GM19240 (cell line): ENCODE results near the gene CCDC121.

Experiments used
- DNase-seq: peaks from one replicate; pipeline ENCODE4 v3.0.0; 2011; ENCODE audit warnings: low spot score; ENCODE audit not compliant: insufficient read length

Gene CCDC121, protein sequence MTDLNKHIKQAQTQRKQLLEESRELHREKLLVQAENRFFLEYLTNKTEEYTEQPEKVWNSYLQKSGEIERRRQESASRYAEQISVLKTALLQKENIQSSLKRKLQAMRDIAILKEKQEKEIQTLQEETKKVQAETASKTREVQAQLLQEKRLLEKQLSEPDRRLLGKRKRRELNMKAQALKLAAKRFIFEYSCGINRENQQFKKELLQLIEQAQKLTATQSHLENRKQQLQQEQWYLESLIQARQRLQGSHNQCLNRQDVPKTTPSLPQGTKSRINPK

DNA sequence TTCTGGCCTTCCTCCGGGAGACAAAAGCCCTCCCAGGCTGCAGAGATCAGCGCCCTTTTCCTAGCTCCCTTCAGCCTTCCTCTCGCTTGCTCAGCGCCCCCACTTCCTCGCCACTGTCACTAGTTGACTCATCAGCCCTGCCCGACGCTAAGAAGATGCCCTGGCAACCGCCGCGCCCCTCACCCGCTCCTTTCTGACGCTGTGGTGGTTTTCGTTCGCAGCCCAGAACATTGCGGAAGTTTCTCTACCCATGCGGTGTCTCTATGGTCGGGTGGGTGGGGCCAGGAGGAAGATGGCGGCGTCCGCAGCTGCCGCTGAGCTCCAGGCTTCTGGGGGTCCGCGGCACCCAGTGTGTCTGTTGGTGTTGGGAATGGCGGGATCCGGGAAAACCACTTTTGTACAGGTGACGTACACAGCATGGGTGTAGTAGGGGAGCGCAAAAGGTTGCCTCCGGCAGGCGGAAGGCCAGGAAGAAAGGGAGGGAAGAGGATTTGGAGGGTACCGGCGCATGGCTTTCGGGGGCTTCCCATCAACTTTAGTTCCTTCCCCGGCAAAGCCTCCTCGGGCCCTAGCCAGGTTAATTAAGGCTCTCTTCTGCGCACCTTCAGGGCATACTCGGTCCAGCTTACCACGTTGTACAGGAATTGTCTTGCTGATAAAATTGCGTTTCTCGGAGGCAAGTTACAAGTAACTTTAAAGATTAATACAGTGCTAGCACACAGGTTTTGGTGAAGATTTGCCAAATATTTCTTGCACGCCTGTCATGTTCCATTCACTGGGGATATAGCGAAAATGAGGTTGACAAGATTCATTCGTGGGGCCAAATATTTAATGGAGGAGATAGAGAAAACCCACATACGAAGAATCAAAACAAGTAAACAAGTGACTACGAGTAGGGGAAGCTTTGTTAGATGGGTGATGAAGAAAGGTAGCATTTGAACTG lies at the start of gene CCDC121, which contains the start of gene GPN1:
CCDC121 (minus strand) TSS at position 246 of the 943 bp plus-strand sequence. CDS start 1,213 bp downstream, outside the sequence.
GPN1 (plus strand) TSS at position 284 of the 943 bp plus-strand sequence; CDS start at position 293, 9 bp downstream.
- DNase-seq: peak; percentile 80

DNA sequence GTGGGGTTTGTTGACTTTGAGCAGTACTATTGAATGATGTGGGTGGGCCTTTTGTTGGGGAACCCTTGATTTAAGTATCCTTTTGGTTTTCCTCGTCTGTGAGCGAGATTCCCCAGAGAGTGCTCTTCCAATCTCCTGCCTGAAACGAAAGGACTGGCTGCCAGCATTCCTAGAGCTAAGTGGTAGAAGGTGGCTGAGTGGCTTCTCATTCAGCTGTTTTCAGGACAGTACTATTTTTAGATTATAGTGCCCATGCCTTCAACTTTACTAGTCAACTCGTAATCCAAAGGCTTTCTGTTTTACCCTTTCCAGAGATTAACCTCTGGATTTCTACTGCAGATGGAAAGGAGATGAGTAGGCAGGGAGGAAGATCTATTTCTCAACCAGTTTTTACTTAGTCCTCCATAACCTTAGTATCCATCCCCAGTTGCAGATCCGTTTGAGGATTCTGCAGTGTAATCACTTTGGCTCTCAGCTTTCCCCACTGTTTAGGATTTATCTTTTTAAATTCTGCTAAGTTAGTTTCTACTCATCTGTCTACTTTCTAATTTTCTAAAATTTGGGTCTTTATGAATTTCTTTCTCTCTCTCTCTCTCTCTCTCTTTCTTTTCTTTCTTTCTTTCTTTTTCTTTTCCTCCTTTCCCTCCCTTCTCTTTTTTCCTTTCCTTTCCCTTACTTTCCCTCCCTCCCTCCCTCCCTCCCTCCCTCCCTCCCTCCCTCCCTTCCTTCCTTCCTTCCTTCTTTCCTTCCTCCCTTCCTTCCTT lies 44.1 kb upstream of the CCDC121 start:
- no peak for DNase-seq

DNA sequence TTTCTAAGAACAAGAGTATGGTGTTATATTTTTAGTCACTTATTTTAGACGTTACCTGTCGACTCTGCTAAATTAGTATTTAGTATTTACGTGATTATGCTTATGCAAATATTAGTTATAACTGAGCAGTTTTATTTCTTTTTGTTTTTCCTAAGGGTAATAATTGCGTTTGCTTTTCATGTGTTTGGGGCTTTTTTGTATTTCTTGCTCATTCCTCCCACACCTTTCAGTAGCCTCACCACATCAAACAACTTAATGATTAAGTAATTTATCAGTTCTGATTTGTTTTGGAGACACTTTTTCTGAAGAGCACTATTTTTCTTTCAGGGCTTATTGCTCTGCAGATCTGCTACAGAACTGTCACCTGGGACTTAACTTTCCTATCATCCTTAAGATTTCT lies 42.4 kb upstream of the CCDC121 start:
- DNase-seq: no peak

DNA sequence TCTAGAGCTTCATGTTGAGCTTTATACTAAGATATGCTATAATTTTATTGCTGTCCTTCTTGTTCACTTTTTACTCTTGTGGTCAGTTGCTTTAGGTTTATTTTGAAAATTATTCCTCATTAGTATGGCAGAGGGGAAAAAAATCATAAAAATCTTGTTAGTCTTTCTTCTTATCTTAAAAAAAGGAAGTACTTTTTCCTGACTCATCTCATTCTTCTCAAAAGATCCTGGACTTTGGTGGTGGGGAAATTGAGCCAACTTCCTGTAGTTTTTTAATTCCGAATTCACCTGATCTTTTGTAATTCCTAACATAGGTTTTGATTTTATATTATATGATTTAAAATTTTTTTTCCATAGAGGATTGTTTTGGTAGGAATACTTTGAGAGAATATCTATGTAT lies 38.6 kb upstream of the CCDC121 start:
- no peak for DNase-seq

DNA sequence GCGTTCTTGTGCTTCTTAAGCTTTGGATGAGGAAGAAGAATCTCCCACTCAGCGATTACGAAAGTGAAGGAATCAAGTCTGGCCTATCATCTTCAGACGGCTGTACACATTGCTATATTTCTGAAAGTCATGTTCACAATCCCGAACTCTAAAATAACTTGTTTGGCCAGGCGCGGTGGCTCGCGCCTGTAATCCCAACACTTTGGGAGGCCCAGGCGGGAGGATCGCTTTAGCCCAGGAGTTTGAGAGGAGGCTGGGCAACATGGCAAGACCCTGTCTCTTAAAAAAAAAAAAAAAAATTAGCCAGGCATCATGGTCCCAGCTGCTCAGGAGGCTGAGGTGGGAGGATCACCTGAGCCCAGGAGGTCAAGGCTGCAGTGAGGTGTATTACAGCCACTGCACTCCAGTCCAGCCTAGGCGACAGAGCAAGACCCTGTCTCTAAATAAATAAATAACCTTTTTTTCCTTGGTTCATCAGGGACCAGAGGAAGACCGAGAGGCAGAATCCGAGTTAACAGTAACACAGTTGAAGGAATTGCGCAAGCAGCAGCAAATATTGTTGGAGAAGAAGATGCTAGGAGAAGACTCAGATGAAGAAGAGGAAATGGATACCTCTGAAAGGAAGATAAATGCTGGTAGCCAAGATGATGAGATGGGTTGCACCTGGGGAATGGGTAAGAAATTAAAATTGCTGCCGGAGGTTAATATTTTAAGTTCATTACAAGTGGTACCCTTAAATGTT lies 36.0 kb upstream of the CCDC121 start:
- no peak for DNase-seq

DNA sequence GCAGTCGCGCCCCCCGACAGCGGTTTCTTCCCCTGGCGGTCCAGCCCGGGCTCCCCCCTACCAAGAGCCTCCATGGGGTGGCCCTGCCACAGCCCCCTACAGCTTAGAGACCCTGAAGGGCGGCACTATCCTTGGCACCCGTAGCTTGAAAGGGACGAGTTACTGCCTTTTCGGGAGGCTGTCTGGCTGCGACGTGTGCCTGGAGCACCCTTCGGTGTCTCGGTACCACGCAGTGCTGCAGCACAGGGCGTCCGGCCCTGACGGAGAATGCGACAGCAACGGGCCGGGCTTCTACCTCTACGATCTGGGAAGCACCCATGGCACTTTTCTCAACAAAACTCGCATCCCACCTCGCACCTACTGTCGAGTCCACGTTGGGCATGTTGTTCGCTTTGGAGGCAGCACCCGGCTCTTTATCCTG lies 35.4 kb upstream of the CCDC121 start:
- no peak for DNase-seq

DNA sequence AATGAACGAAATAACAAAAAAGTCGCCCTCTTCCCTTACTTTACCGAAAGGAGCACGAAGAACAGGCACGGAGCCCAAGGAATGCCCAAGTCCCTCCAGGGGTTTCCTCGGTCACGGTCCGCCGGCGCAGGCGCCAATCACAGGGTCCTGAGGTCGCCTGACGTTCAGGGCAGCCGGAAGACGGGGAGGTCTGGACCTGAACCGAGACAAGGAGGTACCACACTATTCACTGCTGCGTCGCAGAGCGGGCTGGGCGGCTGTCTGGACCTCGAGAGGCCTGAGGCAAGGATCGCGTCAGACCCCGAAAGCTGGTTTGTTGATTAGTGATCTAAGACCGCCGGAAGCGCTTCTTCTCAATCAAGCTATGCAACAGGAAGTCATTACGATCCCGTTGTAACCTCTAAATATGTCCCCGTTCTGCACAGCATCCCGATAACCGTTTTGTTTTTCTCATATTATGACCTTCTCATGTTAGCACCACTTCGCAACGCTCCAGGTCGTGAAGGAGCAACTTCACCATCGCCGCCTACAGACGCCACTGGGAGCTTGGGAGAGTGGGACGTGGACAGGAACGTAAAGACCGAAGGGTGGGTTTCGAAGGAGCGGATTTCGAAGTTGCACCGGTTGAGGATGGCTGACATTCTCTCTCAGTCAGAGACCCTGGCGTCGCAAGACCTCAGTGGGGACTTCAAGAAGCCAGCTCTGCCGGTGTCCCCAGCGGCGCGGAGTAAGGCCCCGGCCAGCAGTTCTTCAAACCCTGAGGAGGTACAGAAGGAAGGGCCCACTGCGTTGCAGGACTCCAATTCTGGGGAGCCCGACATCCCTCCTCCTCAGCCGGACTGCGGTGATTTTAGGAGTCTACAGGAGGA lies 34.7 kb upstream of the CCDC121 start, which contains the start of the genes SLC4A1AP and SUPT7L:
SLC4A1AP (plus strand) TSS at position 605 of the 869 bp plus-strand sequence; CDS start at position 631, 26 bp downstream.
SUPT7L (minus strand) TSS at position 330 of the 869 bp plus-strand sequence. CDS start 1,422 bp downstream, outside the sequence.
- DNase-seq: peak; percentile 47

DNA sequence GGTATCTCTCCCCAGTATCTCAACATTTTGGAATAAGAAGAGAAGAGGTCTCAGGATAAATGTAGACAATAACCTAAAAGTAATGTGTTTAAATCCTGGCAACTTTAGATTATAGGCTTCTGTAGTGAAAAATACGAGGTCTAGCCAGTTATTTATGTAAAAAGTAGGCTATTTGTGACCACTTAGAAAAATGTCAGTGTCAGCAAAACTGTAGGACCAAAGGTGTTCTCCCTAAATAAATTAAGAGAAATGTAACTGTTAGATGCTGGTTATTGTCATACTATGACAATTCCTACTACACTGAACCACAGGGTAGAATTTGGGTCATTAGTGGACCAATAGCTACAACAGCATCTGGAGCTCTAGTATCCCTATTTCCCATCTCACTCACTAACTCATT lies 32.6 kb upstream of the CCDC121 start:
- no peak for DNase-seq

DNA sequence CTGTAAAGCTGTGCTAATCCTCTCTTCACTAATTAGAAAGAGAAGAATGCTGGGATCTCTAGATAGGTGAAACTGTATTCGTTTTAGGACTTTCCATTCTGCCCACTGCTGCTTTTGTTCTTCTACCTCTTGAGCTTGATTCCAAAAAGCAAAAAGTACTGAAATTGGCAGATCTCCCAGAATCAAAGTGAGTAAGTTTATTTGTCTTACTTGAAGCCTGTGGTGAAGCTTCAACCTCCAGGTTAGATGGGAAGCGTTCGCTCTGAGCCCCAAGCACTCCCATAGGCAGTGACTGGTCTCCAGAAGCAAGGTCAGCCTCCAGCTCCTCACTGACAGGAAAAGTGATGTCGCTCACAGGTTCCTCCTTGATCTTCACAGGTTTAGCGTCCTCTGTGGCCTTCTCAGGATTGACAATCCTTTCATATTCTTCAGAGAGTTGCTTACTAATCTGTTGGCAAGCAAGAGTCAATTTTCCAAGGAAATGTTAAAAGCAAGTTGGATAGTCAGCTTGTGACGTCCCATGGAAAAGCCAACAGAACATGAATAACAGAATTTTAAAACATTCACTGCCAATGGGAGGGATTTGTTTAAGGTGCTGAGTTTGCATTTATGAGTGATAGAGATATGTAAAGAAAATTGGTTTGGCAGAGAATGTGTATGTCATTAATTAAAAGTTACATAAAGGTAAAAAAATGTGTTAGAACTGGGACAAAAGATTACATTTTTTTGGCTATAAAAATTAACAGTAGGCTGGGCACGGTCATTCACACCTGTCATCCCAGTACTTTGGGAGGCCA lies 26.5 kb upstream of the CCDC121 start:
- DNase-seq: no peak

DNA sequence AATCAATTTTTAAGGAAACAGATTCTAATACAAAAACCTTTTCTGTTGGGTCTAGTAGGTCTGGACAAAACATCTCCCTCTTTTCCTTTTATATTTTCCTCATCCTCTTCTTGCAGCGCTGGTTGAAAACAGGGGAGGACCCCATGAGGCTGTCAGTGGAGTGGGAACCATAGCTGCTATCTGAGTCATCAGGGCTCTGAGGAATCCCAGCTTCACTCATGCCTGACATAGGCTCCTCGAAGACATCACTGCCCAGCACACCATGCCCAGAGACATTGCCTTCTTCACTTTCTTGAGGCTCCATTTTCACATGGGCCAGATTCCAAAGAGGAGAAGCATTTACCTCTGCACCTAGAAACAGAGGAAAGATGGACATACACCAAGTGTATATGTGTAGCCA lies 24.6 kb upstream of the CCDC121 start:
- DNase-seq: no peak

DNA sequence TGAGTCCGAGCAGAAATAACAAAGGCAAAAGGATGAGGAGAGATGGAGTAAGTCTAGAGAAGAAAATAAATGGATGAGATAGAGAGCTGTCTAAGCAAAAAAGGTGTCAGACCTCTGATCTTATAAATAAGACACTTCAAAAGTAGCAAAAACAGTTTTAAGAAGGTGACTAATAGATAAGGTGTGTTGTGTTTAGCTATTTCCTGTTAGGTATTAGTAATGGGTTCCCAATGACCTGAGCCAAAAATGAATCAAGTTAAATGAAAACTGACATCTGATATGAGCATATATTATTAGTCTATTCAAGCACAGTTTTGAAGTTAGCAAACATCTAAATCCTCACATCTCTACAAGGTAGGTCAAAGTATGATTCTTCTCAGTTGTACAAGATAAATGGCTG lies 24.0 kb upstream of the CCDC121 start:
- no peak for DNase-seq

DNA sequence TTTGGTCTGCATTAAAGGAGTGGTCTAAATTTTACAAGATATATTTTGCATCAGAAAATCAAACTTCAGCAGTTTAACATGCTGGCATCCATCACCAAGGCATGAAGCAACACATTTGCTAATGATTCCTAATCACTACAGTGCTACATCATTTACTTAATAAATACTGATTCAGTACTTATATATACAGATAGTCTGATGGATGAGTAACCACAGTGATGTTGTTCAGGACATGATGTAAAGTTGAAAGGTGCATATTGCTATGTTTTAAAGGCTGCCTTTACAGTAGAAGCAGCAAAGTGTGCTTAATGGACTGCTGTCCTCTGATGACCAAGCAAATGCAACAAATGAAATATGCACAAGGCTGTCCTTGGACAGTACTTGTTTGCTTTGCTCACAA lies 23.5 kb upstream of the CCDC121 start:
- DNase-seq: no peak

DNA sequence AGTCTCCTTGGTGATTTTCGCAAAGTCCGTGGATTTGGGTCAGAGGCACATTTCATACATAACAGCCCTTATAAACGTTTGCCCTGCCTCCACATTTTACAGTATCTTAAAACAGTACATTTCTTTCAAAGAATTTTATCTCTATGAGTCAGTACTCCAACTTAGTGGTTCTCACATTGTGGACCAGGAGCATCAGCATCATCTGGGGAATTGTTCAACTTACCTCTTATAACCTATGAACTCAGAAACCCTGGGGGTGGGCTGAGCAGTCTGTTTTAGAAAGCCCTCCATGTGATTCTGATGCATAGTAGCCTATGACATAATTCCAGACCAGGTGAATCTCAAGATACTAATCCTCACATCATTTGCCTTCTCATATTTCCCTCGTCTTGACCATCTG lies 22.2 kb upstream of the CCDC121 start:
- no peak for DNase-seq

DNA sequence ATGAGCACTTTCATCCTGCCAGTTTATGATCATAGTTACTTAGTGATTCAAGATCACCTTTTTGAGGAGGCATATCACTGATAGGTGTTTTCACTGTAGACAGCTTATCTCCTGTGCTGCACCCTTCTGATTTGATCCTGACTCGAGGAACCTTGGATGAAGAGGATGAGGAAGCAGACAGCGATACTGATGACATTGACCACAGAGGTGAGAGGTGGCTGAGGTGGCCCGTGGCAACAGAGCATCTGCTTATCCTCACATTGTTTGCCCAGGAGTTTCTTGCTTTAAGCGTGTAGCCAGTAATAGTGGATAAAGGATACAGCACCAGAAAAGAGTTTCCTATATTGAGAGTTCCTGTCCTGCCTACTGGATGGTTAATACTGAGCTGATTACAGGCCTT lies 18.9 kb upstream of the CCDC121 start:
- DNase-seq: no peak

DNA sequence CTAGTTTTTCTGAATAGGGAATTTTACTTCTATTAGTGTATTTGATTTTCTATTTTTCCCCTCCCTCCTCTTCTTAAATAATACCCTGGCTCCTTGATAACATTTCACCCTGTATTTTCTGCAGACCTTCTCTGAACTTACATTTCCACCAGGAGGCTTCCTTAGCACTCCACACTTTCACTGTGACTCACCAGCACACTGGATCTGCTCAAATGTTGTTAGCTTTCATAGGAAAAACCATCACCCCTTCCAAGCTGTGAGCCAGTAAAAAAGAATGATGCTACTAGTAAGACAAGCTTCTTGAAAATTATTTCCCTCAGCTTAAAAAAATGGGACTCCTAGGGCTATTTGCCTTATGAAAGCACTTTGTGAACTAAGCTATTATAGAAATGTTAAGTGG lies 18.5 kb upstream of the CCDC121 start:
- DNase-seq: no peak

DNA sequence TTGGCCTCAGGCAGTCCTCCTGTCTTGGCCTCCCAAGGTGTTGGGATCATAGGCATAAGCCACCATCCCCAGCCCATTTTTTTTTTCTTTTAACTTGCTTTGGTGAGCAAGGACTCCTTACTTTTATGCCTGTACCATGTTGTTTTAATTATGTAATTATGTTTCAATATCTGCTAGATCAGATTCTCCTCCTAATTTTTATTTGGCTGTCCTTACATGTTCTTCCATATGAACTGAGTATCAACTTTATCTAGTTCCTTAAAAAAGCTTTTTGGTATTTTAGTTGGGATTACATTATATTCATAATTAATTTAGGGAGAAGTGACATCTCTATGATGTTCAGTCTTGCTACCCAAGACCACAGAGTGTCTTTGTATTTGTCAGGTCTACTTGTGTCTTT lies 16.4 kb upstream of the CCDC121 start:
- no peak for DNase-seq

DNA sequence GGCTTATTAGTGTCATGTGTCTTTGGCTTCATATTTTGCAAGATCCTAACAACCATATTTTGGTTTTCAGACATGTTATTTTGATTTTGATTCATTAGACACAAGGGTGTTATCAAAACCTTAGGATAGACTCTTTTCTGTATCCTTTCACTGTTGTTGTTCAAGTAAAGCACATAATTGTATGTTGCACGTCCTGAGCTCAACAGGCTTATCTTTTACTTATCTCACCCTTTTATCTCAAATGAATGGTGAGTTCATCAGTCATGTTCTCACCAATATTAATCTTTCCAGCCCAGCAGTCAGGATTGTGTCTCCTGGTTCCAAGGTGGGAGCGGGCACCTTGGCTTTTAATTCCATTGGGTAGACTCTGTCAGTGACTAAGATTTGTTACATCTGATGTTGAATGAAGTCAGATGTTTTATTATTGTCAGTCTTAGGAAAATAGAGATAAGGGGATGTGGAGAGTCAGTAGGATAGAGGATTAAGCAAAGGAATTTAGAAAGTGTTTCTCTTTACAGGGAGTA lies 12.0 kb upstream of the CCDC121 start:
- DNase-seq: no peak

DNA sequence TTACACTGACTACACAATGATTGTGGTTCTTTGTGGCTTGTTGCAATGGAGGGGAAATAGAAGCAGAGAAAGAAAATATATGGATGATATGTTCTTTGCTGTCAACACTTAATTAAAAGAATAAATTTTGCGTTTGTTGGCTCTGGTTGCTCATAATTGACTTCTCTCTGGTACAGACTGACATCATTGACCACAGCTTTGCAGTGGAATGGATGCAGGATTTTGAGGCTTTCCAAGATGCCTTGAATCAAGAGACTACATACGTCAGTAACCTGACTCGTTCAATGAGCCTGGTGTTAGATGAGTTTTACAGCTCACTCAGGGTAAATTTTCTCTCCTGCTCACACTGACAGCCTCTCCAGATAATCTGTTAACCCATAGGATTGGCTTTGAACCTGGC lies 9.9 kb upstream of the CCDC121 start:
- no peak for DNase-seq
